ENCODE measurements around the gene SCFD2.

DNA sequence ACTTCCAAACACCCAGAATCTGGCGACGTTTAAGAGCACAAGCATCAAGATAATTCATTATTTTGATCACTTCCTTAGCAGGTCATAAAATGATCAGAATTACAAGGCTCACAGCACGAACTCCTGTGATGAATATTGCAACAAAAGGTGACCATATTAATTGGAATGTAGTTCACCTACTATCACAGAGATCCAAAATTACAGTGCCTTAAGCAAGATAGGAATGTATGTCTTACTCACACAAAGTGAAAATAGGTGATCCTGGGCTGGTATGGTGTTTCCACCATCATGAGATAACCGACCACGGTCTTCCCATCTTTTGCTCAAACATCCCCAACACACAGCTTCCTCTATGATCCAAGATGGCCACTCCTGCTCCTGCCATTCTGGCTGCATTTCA lies 131.2 kb downstream of the SCFD2 start:
- no peak for TF ChIP-seq YY1 (IDR thresholded peaks at IDR 0.05; ENCODE audit: insufficient read depth, insufficient read length)
- no peak for TF ChIP-seq ZNF274 (IDR thresholded peaks at IDR 0.05; ENCODE audit: low read depth, low read length)
